ENCODE results near the gene MDGA2.

DNA sequence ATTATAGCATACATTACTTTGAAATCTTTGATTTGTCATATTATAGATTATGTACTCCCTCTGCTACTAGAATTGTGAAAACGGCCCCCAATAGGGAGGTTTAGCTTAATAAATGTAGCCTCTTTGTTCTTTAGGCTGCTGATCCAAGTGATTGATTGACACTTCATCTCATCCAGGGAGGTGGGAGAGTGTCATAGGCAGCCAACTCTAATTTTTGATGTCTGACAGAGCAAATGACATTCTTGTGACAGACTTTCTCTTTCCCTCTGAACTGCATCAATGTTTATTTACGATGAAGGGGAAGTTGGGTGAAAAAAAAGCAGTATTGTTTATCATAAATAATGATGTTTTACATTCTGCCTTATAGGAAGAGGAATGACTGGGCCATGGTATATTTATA, 221.4 kb downstream of the MDGA2 start:
- TF ChIP-seq, protein P1, sequence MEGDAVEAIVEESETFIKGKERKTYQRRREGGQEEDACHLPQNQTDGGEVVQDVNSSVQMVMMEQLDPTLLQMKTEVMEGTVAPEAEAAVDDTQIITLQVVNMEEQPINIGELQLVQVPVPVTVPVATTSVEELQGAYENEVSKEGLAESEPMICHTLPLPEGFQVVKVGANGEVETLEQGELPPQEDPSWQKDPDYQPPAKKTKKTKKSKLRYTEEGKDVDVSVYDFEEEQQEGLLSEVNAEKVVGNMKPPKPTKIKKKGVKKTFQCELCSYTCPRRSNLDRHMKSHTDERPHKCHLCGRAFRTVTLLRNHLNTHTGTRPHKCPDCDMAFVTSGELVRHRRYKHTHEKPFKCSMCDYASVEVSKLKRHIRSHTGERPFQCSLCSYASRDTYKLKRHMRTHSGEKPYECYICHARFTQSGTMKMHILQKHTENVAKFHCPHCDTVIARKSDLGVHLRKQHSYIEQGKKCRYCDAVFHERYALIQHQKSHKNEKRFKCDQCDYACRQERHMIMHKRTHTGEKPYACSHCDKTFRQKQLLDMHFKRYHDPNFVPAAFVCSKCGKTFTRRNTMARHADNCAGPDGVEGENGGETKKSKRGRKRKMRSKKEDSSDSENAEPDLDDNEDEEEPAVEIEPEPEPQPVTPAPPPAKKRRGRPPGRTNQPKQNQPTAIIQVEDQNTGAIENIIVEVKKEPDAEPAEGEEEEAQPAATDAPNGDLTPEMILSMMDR (IDR thresholded peaks at IDR 0.05) = no peak
- no peak for TF ChIP-seq ZFX (IDR thresholded peaks at IDR 0.05; ENCODE audit: borderline replicate concordance)
